Hepatocyte (in vitro differentiated cells): ENCODE data around the gene PBX3.

Source experiments
- CTCF ChIP-seq: fragments of 200-600 bp; sonication (generic); IDR thresholded peaks from 2 replicates; pipeline ENCODE4 v1.5.1; 2016; ENCODE audit warnings: antibody characterized with exemption, mild to moderate bottlenecking; ENCODE audit not compliant: poor library complexity
- EZH2phosphoT487 ChIP-seq: fragments of 200-600 bp; sonication (generic); IDR thresholded peaks from one replicate; pipeline ENCODE4 v1.6.1; 2018; ENCODE audit warnings: antibody characterized with exemption, mild to moderate bottlenecking, low read depth, moderate library complexity; ENCODE audit not compliant: unreplicated experiment, severe bottlenecking

- TF ChIP-seq CTCF (no peak), EZH2phosphoT487 (no peak)
Measured at GRCh38 chr9:125748446-125749099, 1.4 kb downstream of the PBX3 start.
